Thyroid gland (tissue), 4 donors: Measurements from ENCODE around the gene EXT2. TPM values are rescaled to one million over a fixed set of nuclear protein-coding genes. Genes with fewer than 3 reads are reported as not detected.
A peak's percentile ranks its signal among the peaks of the same experiment; 100 is the strongest.

ENCODE experiments used
- DNase-seq, 2 donors: peaks; one replicate each; pipeline ENCODE4 v3.0.0-alpha.2; 2019
- H3K27ac ChIP-seq, 3 donors: fragments of 200-600 bp; sonication (generic); 1 replicate in 2 of 3; 2 replicates in 1 of 3; pipeline ENCODE4 v1.5.1; 2016 to 2019; ENCODE audit warnings: mild to moderate bottlenecking in 1 of 3, moderate library complexity in 1 of 3
- H3K27me3 ChIP-seq: fragments of 200-600 bp; sonication (generic); one replicate; pipeline ENCODE4 v1.5.1; 2019
- H3K36me3 ChIP-seq, 2 donors: fragments of 200-600 bp; sonication (generic); one replicate each; pipeline ENCODE4 v1.5.1; 2016 to 2019
- H3K4me1 ChIP-seq, 2 donors: fragments of 200-600 bp; sonication (generic); one replicate each; pipeline ENCODE4 v1.5.1; 2017 to 2019
- H3K4me3 ChIP-seq, 3 donors: fragments of 200-600 bp; sonication (generic); replicated peaks in 1 of 3; 1 replicate in 2 of 3; 2 replicates in 1 of 3; pipeline ENCODE4 v1.5.1; 2016; ENCODE audit warnings: mild to moderate bottlenecking in 1 of 3
- H3K9me3 ChIP-seq: fragments of 200-600 bp; sonication (generic); one replicate; pipeline ENCODE4 v1.5.1; 2017
- CTCF ChIP-seq, 6 experiments: fragments of 200-600 bp in 3 of 6; fragments of 450-650 bp in 3 of 6; sonication (generic) in 3 of 6; IDR thresholded peaks; one replicate each; pipeline ENCODE4 v1.5.1; 2016 to 2019; ENCODE audit warnings: antibody characterized with exemption in 6 of 6, mild to moderate bottlenecking in 2 of 6, inconsistent platforms in 1 of 6, moderate library complexity in 1 of 6
- POLR2A ChIP-seq, 2 donors: fragments of 450-650 bp; IDR thresholded peaks; one replicate each; pipeline ENCODE4 v1.6.1; 2017; ENCODE audit warnings: antibody characterized with exemption in 2 of 2, mild to moderate bottlenecking in 2 of 2, moderate library complexity in 1 of 2
- whole genome bisulfite sequencing, 2 donors: methylation state at CpG; one replicate each; pipeline ENCODE4 v1.1.5; 2017; 5-methylcytosine and 5-hydroxymethylcytosine counted together
- intact Hi-C: fragments of 100-400 bp; cut with DNase I; formaldehyde crosslinking; loops from one replicate; pipeline ENCODE4 v1.15.1; 2023
- total RNA-seq, 4 donors: library from RNA; depleted of rRNA; stranded (reverse); fragments of >200 nt; gene quantifications; one replicate each; pipeline ENCODE4 v1.2.3, GENCODE V29; 2016

Gene EXT2
- total RNA-seq, 4 donors from 2014 or later = 53.2 to 95.8 (median 66.3) TPM

GRCh38 chr11:44199298-44199697 lies 103.8 kb downstream of the EXT2 start:
- no peak overlapping the region for H3K4me3 ChIP-seq
- WGBS, 2 donors = 77 to 81% methylated on average over 1 of the region's 1 CpG
- no peaks in the 10 kb centered on the region for H3K9me3 ChIP-seq
- H3K4me1 ChIP-seq = no peaks in the 10 kb centered on the region
- TF ChIP-seq POLR2A (IDR thresholded peaks at IDR 0.05) (no peak), CTCF (IDR thresholded peaks at IDR 0.05) (no peak)
- no peaks in the 10 kb centered on the region for H3K27me3 ChIP-seq
- H3K36me3 ChIP-seq = no peaks in the 10 kb centered on the region
- no peak overlapping the region for H3K27ac ChIP-seq
- DNase-seq = no peak
- intact Hi-C loops = no loop called here

- TF ChIP-seq POLR2A (IDR thresholded peaks at IDR 0.05) (no peak), CTCF (IDR thresholded peaks at IDR 0.05) (no peak)
- no peak for DNase-seq
- no peak overlapping the region for H3K4me3 ChIP-seq
- no peaks in the 10 kb centered on the region for H3K36me3 ChIP-seq
- H3K4me1 ChIP-seq = no peaks in the 10 kb centered on the region
- intact Hi-C loops = no loop called here
- no peaks in the 10 kb centered on the region for H3K9me3 ChIP-seq
- H3K27me3 ChIP-seq = no peaks in the 10 kb centered on the region
- no peak overlapping the region for H3K27ac ChIP-seq
- WGBS, 2 donors = 94 to 95% methylated on average over 4 of the region's 4 CpGs
Measured at GRCh38 chr11:44199816-44200215, 104.3 kb downstream of the EXT2 start.

- intact Hi-C loops = no loop called here
- H3K27ac ChIP-seq = no peak overlapping the region
- H3K27me3 ChIP-seq = no peaks in the 10 kb centered on the region
- H3K4me1 ChIP-seq = no peaks in the 10 kb centered on the region
- DNase-seq = peak in 1 of 2 donors; percentile 12
- no peaks in the 10 kb centered on the region for H3K36me3 ChIP-seq
- H3K9me3 ChIP-seq = no peaks in the 10 kb centered on the region
- WGBS, 2 donors = 73 to 80% methylated on average over 3 of the region's 3 CpGs
- no peak for TF ChIP-seq CTCF (IDR thresholded peaks at IDR 0.05)
- TF ChIP-seq POLR2A (IDR thresholded peaks at IDR 0.05) = no peak
- H3K4me3 ChIP-seq = no peak overlapping the region
Measured at GRCh38 chr11:44203270-44204043, 108.0 kb downstream of the EXT2 start.

- WGBS, 2 donors = 81 to 83% methylated on average over 3 of the region's 3 CpGs
- no peaks in the 10 kb centered on the region for H3K9me3 ChIP-seq
- no peak overlapping the region for H3K27ac ChIP-seq
- no peak for TF ChIP-seq POLR2A (IDR thresholded peaks at IDR 0.05)
- no peak for TF ChIP-seq CTCF (IDR thresholded peaks at IDR 0.05)
- H3K4me3 ChIP-seq = no peak overlapping the region
- H3K27me3 ChIP-seq = no peaks in the 10 kb centered on the region
- no peaks in the 10 kb centered on the region for H3K36me3 ChIP-seq
- no peak for DNase-seq
- H3K4me1 ChIP-seq = no peaks in the 10 kb centered on the region
- intact Hi-C loops = no loop called here
Measured at GRCh38 chr11:44205352-44205751, 109.9 kb downstream of the EXT2 start.

- H3K27ac ChIP-seq = no peak overlapping the region
- 93 to 100% methylated on average over 2 of the region's 2 CpGs for WGBS, 2 donors
- no peak overlapping the region for H3K4me3 ChIP-seq
- no peak for DNase-seq
- H3K27me3 ChIP-seq = no peaks in the 10 kb centered on the region
- intact Hi-C loops = no loop called here
- no peaks in the 10 kb centered on the region for H3K4me1 ChIP-seq
- no peaks in the 10 kb centered on the region for H3K36me3 ChIP-seq
- H3K9me3 ChIP-seq = no peaks in the 10 kb centered on the region
- TF ChIP-seq POLR2A (IDR thresholded peaks at IDR 0.05) (no peak), CTCF (IDR thresholded peaks at IDR 0.05) (no peak)
Measured at GRCh38 chr11:44205836-44206235, 110.4 kb downstream of the EXT2 start.
